Measurements from ENCODE around the gene WDPCP. TPM values are rescaled to one million over a fixed set of nuclear protein-coding genes. Genes with fewer than 3 reads are reported as not detected.
A peak's percentile ranks its signal among the peaks of the same experiment; 100 is the strongest.

The WDPCP gene
- total and polyA plus RNA-seq, 2 of the 8 experiments (the other 6 are each of a cell fraction or from before 2014, with no cell fraction given) = 9.3 to 25.8 TPM

- peak; percentile 54; the same call in 1 of the 2 replicates for TF ChIP-seq CHD1 (IDR thresholded peaks at IDR 0.05; ENCODE audit: low read depth, low read length)
- peak; percentile 71 for TF ChIP-seq POLR2AphosphoS5 (IDR thresholded peaks at IDR 0.05; ENCODE audit: low read depth, low read length)
- peak; percentile 89 for TF ChIP-seq TEAD4 (IDR thresholded peaks at IDR 0.05; ENCODE audit: low read depth, low read length)
- no peak for TF ChIP-seq GTF2F1 (IDR thresholded peaks at IDR 0.05; ENCODE audit: borderline replicate concordance, low read depth, low read length)
- no peak for TF ChIP-seq SIX5 (IDR thresholded peaks at IDR 0.05; ENCODE audit: low read depth, low read length)
- peak; percentile 87; the same call in 1 of the 2 replicates for TF ChIP-seq TCF12 (IDR thresholded peaks at IDR 0.05; ENCODE audit: low read depth, low read length)
- peak in 1 of 2 experiments; percentile 19; a peak in 1 of 4 replicates for TF ChIP-seq HDAC2 (IDR thresholded peaks at IDR 0.05; ENCODE audit: borderline replicate concordance in 1 of 2, low read depth in 2 of 2, low read length in 2 of 2)
- peak; percentile 10 for TF ChIP-seq TAF7 (optimal IDR thresholded peaks at IDR 0.05; ENCODE audit: borderline replicate concordance, low read depth, low read length)
- no peak; a peak in 1 of 4 replicates for TF ChIP-seq RAD21 (IDR thresholded peaks at IDR 0.05 in 1 of 2, conservative IDR thresholded peaks at IDR 0.05 in 1 of 2; ENCODE audit: low read depth in 2 of 2, low read length in 2 of 2)
- peak; percentile 68 for TF ChIP-seq MAX (IDR thresholded peaks at IDR 0.05)
- TF ChIP-seq, protein P1, sequence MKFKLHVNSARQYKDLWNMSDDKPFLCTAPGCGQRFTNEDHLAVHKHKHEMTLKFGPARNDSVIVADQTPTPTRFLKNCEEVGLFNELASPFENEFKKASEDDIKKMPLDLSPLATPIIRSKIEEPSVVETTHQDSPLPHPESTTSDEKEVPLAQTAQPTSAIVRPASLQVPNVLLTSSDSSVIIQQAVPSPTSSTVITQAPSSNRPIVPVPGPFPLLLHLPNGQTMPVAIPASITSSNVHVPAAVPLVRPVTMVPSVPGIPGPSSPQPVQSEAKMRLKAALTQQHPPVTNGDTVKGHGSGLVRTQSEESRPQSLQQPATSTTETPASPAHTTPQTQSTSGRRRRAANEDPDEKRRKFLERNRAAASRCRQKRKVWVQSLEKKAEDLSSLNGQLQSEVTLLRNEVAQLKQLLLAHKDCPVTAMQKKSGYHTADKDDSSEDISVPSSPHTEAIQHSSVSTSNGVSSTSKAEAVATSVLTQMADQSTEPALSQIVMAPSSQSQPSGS (IDR thresholded peaks at IDR 0.05; ENCODE audit: low read length) = no peak
Measured at GRCh38 chr2:63614983-63615945, 27.0 kb upstream of the WDPCP start (continued).
